Right cardiac atrium (tissue), 5 donors: ENCODE data around the gene EGFR. TPM values are rescaled to one million over a fixed set of nuclear protein-coding genes. Genes with fewer than 3 reads are reported as not detected.

Source experiments
- ATAC-seq, 2 donors: fragments of 200-7000 bp; cut with Tn5 transposase; one replicate each; pipeline versions ENCODE4 v1.8.0 to v1.9.1; 2020; ENCODE audit warnings: moderate library complexity in 2 of 2, mild to moderate bottlenecking in 1 of 2
- DNase-seq, 3 donors: peaks; one replicate each; pipeline ENCODE4 v3.0.0-alpha.2; 2020
- H3K27ac ChIP-seq: one replicate; pipeline ENCODE4 v1.5.1; 2013; ENCODE audit warnings: mild to moderate bottlenecking, low read length, control low read depth, moderate library complexity
- H3K27me3 ChIP-seq: one replicate; pipeline ENCODE4 v1.6.1; 2013; ENCODE audit not compliant: control insufficient read depth, insufficient read depth
- H3K4me1 ChIP-seq: one replicate; pipeline ENCODE4 v1.6.1; 2013; ENCODE audit warnings: low read length; ENCODE audit not compliant: control insufficient read depth, insufficient read depth
- H3K4me3 ChIP-seq: one replicate; pipeline ENCODE4 v1.5.1; 2013; ENCODE audit warnings: low read length, control low read depth
- H3K9me3 ChIP-seq: one replicate; pipeline ENCODE4 v1.6.1; 2013; ENCODE audit warnings: low read length; ENCODE audit not compliant: control insufficient read depth
- WGBS: extraction: QIAGEN DNeasy Blood & Tissue Kit; methylation state at CpG from one replicate; pipeline ENCODE4 v1.1.7; 2013; 5-methylcytosine and 5-hydroxymethylcytosine counted together
- intact Hi-C, 4 donors: fragments of 100-400 bp; cut with DNase I; formaldehyde crosslinking; loops; one replicate each; pipeline versions ENCODE4 v1.11.0 to v1.14.0; 2022 to 2023
- polyA plus RNA-seq: library from polyadenylated mRNA; stranded (reverse); fragments of 200-250 nt; gene quantifications from one replicate; pipeline ENCODE4 v1.2.3, GENCODE V29; 2013
- total RNA-seq, 4 donors: library from RNA; stranded (reverse); fragmentation: NEBNext Ultra II Directional; extraction: Animal tissue kit (Norgen Biotek cat#: 25700); gene quantifications; one replicate each; pipeline ENCODE4 v1.2.1, GENCODE V29; 2021
- donor health status: healthy with polysubstance abuse.
- donor health status: DM: no; HTN: yes; CAD: no.
- donor health status: DM: no; HTN: no; CAD: no.
- donor health status: DM: no; HTN: yes; CAD: no; lungs with severe emphysema.
- donor health status: DM: yes; HTN: yes; CAD: no.

EGFR gene
- total and polyA plus RNA-seq, 5 donors: 4.2 to 21.8 (median 14.8) TPM

DNA sequence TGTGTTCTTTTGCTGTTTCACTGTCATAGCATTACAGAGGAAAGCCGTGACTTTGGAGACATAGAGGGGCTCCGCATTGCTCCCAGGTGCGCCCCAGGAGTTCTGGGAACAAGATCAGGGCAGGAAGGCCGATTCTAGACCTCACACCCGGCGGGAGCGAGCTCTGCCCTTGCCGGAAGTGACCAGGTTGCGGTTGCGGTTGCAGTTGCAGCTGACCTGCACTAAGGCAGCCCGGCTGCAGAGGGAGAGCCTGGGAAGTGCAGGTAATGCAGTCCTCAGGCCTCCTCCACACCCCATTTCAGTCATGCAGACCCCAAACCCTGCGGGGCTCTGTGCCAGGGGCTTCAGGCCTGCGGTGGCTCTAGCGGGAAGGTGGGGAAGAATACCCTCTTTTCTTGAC lies 216.3 kb downstream of the EGFR start:
- Histone ChIP-seq H3K27me3 (no peaks in the 10 kb centered on the region), H3K4me1 (no peaks in the 10 kb centered on the region), H3K27ac (no peak overlapping the region), H3K9me3 (no peaks in the 10 kb centered on the region), H3K4me3 (no peak overlapping the region)
- DNase-seq (no peak), ATAC-seq (no peak)
- intact Hi-C loops: no loop called here
- WGBS: 85% methylated on average over 14 of the region's 14 CpGs

DNA sequence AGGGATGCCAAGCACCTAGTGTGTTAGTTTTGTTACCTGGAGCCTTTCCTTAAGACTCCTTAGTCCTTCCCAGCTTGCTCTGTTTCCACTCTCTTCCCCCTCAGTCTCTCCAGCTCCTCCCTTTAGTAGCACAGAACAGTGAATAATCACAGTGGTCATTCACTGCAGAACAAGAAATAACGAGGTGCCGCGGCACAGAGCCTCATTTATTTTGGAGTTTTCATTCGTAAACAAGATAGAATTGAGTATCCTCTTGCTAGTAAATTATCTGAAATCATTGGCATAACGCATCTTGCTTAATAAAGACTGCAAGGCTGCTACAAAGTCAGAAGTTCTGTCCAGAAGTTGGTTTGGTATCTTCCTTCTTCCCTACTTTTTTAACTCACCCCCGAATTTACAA lies 217.0 kb downstream of the EGFR start:
- DNase-seq: no peak
- Histone ChIP-seq H3K9me3 (no peaks in the 10 kb centered on the region), H3K4me1 (no peaks in the 10 kb centered on the region), H3K4me3 (no peak overlapping the region), H3K27me3 (no peaks in the 10 kb centered on the region), H3K27ac (no peak overlapping the region)
- WGBS: 76% methylated on average over 6 of the region's 6 CpGs
- intact Hi-C loops: no loop called here
- no peak for ATAC-seq

DNA sequence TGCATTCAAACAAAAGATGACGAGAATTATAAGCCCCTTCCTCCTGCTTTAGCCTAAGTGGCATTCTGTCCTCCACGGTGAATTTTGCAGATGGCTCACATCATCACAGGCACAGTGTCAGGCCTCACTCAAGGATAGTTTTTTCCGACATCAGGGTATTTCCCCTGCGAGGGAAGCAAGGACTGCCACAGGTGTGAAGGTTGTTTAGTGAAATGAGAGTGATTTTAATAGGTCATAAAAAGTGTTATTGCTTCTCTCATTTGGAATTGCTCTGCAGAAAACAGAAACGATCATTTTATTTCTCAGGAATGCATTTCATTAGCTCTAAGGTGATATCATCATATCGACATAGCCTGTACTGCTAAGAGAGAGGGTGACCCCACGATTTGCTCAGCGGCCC lies 217.7 kb downstream of the EGFR start:
- 76% methylated on average over 8 of the region's 8 CpGs for WGBS
- Histone ChIP-seq H3K4me1 (no peaks in the 10 kb centered on the region), H3K4me3 (no peak overlapping the region), H3K9me3 (no peaks in the 10 kb centered on the region), H3K27me3 (no peaks in the 10 kb centered on the region), H3K27ac (no peak overlapping the region)
- DNase-seq: no peak
- intact Hi-C loops: no loop called here
- no peak for ATAC-seq

DNA sequence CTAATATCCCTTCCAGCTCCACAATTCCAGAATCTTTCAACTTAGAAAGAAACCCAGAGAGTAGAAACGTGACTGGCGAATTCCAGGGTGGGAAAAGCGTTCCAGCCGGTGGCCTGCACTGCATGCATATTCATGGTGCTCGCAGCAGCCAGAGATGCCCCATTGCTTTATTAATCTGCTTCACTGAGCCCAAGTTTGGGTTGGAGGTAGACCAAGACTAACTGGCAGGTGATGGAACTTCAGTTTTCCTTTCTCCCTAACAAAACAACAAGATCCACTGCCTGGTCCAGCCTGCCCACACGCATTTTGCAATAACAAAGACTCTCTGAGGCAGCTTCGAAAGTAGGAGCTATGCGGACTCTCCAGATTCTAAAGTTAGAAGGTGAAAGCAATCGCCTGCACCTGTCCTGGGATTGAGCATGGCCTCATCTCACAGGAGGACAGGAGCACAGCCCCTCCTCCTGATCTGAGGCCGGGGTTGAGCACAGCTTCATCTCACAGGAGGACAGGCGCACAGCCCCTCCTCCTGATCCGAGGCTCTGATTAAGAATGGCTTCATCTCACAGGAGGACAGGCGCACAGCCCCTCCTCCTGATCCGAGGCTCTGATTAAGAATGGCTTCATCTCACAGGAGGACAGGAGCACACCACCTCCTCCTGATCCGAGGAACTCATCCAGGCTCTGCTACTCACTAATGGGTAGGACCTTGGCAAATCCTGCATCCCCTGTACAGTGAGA lies 218.5 kb downstream of the EGFR start:
- no peaks in the 10 kb centered on the region for H3K9me3 ChIP-seq
- no peak overlapping the region for H3K4me3 ChIP-seq
- H3K27ac ChIP-seq: no peak overlapping the region
- intact Hi-C loops: no loop called here
- ATAC-seq (no peak), DNase-seq (no peak)
- H3K4me1 ChIP-seq: no peaks in the 10 kb centered on the region
- WGBS: 75% methylated on average over 15 of the region's 15 CpGs
- no peaks in the 10 kb centered on the region for H3K27me3 ChIP-seq

DNA sequence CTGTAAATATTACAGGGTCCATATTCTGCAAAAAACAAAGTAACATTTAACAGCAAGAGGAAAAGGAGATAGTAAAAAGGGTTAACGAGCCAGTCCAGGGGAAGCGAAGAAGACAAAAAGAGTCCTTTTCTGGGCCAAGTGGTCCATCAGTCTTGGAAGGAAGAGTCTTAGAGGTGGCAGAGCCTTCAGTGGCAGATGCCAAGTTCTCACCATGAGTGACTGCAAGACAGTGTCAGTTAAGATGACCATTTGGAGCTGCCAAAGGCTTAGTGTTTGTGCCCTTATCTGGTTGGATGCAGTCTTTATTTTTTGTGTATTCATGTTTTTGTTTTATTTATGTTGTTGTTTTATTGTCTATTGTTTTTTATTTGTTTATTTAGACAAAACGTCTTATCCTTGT lies 220.6 kb downstream of the EGFR start:
- intact Hi-C loops: no loop called here
- H3K4me3 ChIP-seq: no peak overlapping the region
- no peaks in the 10 kb centered on the region for H3K4me1 ChIP-seq
- no peak overlapping the region for H3K27ac ChIP-seq
- ATAC-seq (no peak), DNase-seq (no peak)
- no peaks in the 10 kb centered on the region for H3K9me3 ChIP-seq
- no peaks in the 10 kb centered on the region for H3K27me3 ChIP-seq
- WGBS: 64% methylated on average over 3 of the region's 3 CpGs

DNA sequence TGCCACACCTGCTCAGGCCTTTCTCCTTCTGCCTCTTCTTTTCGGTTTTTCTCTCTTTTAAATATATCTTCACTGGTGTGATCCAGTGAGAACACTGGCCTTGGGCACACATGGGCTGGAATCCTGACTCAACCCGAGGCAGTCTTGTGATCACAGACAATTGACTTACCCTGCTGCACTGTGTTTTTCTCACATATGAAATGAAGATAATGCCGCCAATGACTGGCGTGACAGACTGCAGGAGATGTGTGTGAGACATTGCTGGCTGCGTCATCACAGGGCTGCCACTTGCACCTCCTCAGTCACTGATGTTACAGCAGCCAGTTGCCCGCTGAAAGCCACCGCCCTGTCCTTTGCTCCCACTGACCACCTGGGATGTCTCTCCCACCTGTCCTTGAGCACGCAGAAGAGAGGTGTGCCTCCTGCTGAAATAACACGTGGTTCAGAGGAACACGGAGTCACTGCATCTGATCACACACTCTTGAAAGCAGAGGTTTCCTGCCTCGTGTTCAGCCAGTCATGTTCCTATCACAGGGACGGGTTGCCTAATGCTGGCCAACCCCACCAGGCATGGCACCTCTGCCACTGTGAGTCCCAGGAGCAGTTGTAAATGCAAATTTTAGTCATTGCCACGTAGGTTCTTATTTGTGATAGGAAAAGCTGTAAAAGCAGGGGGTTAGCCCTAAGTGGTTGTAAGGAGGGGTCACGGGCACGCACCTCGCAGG lies 221.8 kb downstream of the EGFR start:
- intact Hi-C loops: no loop called here
- DNase-seq (no peak), ATAC-seq (no peak)

DNA sequence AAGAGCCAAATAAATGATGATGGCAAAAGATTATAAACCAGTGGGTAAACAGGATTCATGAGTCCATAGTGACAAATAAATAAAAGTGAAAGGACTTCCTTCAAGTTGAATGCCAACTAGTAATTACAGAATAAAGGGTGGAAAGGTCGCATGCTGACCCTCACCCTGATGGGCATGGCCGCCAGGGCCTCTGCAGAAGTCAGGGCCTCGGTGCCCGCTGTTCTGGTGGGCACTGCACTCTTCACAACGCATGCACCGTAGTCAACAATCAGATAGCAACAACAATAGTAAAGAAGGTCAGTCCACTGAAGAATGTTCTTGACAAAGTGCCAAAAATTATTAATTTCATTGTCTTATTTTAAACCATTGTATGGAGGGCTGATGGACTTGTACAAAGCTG lies 223.1 kb downstream of the EGFR start:
- Histone ChIP-seq H3K9me3 (no peaks in the 10 kb centered on the region), H3K27me3 (no peaks in the 10 kb centered on the region), H3K4me1 (no peaks in the 10 kb centered on the region), H3K4me3 (no peak overlapping the region), H3K27ac (no peak overlapping the region)
- intact Hi-C loops: no loop called here
- ATAC-seq: no peak
- no peak for DNase-seq
- 82% methylated on average over 6 of the region's 6 CpGs for WGBS

More for the DNA sequence above, 221.8 kb downstream of the EGFR start:
- H3K4me1 ChIP-seq: no peaks in the 10 kb centered on the region
- H3K27me3 ChIP-seq: no peaks in the 10 kb centered on the region
- no peak overlapping the region for H3K27ac ChIP-seq
- no peak overlapping the region for H3K4me3 ChIP-seq
- WGBS: 77% methylated on average over 16 of the region's 16 CpGs
- H3K9me3 ChIP-seq: no peaks in the 10 kb centered on the region

DNA sequence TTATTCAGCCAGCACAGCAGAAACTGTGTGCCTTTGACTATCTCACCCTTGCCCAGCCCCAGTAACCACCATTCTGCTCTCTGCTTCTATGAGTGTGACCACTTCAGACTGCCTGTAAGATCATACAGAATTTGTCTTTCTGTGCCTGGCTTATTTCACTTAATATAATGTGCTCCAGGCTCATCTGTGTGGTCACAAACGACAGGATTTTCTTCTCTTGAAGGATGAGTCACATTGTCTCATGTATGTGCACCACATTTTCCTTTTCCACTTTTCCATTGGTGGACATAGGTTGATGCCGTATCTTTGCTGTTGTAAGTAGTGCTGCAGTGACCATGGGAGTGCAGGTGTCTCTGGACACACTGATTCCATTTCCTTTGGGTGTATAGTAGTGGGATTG lies 223.8 kb downstream of the EGFR start:
- H3K4me1 ChIP-seq: no peaks in the 10 kb centered on the region
- no peak for DNase-seq
- H3K27ac ChIP-seq: no peak overlapping the region
- H3K9me3 ChIP-seq: no peaks in the 10 kb centered on the region
- H3K27me3 ChIP-seq: no peaks in the 10 kb centered on the region
- no peak for ATAC-seq
- intact Hi-C loops: no loop called here
- 83% methylated on average over 2 of the region's 2 CpGs for WGBS
- no peak overlapping the region for H3K4me3 ChIP-seq

DNA sequence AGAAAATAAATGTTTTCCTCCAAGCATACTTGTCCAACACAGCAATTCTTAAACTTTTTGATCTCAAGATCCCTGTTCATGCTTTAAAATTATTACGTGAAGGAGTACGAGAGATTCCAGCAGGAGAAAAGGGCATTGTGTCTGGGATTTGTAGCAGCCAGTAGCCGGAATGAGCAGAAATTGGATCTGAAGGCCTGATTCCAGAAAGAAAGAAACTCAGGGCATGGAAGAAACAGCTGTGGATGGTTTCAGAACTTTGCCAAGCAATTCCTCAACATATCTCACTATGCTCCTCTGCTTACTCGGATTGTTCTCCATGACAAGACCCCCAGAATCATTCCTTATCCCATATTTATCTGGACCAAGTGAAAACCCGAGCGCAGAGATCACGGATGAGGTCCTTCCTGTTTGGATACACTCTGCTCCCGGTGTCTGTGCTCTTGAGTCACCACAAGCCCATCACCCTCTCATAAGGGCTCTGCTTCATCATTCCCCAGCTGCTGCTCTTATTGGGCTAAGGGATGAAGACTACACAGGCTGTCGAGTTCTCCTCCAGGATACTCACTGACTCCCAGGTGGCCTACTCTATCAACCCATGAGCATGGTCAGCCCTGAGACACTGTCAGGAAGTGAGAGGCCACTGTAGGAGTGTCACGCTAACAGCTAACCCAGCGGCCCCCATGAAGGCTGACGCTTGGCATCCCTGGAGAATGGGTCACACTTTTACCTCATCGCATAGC lies 225.4 kb downstream of the EGFR start:
- no peak overlapping the region for H3K27ac ChIP-seq
- intact Hi-C loops: no loop called here
- no peaks in the 10 kb centered on the region for H3K9me3 ChIP-seq
- no peak for ATAC-seq
- 87% methylated on average over 13 of the region's 13 CpGs for WGBS
- no peaks in the 10 kb centered on the region for H3K27me3 ChIP-seq
- no peak for DNase-seq
- no peak overlapping the region for H3K4me3 ChIP-seq
- H3K4me1 ChIP-seq: no peaks in the 10 kb centered on the region

DNA sequence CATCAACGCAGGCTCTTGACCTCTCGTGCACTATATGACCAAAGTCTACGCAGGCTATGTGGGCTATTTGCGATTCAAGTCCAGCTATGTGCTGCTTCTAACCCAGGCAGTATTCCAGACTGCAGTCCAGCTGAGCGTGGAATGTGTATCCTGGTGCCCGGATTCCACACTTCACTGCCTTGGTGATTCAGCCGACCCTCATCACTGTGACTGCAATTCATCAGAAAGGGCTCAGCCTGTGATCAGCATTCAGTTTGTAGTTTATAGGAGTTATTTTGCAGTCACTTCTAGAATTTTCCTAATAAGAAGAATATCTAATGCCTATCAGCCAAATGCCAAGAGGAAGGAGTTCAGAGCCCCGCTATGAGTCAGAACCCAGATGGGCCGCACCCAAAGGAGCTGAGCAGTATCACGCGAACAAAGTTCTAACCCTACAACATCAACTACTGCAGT lies 226.5 kb downstream of the EGFR start:
- no peak overlapping the region for H3K27ac ChIP-seq
- intact Hi-C loops: no loop called here
- no peaks in the 10 kb centered on the region for H3K9me3 ChIP-seq
- H3K27me3 ChIP-seq: no peaks in the 10 kb centered on the region
- DNase-seq (no peak), ATAC-seq (peak; percentile 51 to 54)
- no peak overlapping the region for H3K4me3 ChIP-seq
- 83% methylated on average over 11 of the region's 11 CpGs for WGBS
- no peaks in the 10 kb centered on the region for H3K4me1 ChIP-seq

DNA sequence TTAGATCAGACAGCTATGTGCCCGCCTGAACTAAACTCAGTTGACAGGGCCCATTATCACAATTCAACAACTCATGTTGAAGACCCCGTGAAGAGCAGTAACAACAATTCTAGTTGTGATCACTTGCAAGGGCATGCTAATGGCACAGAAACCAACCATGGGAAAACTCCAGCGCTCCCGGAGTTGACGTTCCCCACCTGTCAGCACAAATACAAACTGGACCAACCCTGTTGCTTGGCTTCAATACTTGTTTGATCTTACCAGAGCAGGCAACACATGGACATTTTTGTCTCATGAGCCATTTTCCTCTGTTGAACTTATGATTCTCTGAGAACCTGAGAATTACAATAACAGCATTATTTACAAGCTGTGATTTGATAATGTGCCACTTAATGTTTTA lies 227.4 kb downstream of the EGFR start:
- ATAC-seq: no peak
- Histone ChIP-seq H3K27ac (no peak overlapping the region), H3K4me1 (no peaks in the 10 kb centered on the region), H3K27me3 (no peaks in the 10 kb centered on the region), H3K9me3 (no peaks in the 10 kb centered on the region), H3K4me3 (no peak overlapping the region)
- intact Hi-C loops: no loop called here
- DNase-seq: no peak
- WGBS: 83% methylated on average over 5 of the region's 5 CpGs
